T-helper 2 cell (primary cell): ENCODE measurements around the gene CYB5A.

ENCODE experiments used
- DNase-seq, 5 experiments: peaks; one replicate each; pipeline versions ENCODE4 v3.0.0 to v3.0.0-alpha.2; 2012 to 2022

CYB5A gene

DNA sequence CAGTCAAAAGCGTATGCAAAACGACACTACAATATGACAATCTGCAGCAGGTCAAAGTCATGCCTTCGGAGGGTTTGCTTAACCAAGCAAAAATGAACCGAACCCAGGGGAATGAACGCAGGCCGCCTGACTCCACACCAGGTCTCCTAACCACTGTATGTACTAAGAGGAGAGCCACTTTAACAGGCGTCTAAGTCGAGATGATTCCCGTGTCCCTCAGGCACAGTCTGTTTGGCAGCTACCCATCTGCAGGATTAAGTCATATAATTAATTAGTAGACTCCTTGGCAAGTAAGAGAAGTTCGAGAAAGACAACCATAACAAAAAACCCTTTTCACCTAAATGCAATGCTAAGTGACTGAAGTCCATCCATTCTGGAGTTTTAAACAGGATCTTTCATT is 15.2 kb downstream of the CYB5A start:
- no peak for DNase-seq

DNA sequence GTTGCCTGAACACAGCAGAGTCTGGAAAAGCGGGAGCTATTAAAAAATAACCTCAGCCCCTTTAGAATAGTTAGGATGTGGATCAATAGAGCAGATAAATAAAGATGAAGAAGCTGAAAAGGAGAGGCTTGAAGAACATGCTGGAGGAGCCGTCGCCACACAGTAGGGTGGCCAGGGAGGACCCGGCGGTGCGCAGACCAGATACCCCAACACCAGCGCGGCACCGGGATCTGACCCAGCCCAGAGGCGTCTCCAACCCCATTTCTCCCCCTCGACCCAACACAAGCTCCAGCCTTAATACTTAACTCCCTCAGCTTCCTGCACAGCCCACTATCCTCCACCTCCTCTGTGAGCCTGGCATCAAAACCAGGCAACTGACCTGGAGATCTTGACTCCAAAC is 16.0 kb downstream of the CYB5A start:
- no peak for DNase-seq

DNA sequence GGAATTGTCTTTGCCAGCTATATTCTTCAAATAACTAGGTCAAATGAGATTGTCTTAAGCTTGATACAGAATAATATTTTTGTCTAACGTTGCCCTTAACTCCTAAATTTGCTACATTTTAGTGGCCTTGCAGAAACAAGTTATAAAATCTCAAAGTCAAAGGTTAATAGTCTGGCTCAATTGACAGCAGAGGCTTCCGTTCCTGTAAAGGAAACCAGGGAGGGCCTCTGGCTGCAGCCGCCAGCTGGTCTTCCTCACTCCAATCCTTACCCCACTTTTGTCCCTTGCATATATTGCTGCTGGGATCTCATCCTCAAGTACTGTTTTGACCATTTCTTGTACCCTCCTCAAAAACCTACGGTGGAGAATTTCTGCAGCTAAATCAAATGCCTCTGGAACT is 17.1 kb downstream of the CYB5A start:
- no peak for DNase-seq

DNA sequence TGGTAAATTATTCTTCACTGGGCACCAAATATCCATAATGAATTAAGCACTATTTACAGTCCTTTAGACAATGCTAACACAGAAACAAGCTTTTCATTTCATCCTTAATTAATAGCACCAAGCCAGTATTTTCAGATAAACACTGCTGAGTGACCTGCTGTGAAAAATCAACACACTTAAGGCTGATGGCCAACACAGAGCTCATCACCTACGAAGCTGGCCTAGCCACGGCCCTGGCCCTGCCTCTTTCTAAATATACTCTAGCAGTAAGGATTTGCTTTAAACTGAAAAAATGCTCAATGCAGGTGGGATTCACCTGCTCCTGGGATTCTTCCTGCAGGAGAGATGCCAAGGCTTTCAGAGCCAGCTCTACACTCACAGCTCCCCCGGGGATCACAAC is 18.4 kb downstream of the CYB5A start:
- no peak for DNase-seq

DNA sequence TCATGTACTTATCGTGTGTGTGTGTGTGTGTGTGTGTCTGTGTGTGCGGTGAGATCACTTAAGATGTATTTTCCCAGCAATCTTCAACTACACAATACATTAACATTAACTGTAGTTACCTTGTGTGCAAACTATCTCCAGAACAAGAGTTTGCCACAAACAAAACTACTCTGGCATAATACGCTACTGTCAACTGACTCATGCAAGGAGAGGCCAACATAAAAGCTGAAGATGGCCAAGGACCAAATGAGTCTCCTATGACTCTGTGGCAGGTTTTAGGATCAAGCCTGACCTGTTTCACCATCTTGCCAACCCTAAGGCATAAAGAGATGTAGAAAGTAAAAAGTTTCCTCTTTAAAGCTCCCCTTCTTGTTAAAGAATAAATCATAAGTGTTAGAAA is 20.1 kb downstream of the CYB5A start:
- no peak for DNase-seq

DNA sequence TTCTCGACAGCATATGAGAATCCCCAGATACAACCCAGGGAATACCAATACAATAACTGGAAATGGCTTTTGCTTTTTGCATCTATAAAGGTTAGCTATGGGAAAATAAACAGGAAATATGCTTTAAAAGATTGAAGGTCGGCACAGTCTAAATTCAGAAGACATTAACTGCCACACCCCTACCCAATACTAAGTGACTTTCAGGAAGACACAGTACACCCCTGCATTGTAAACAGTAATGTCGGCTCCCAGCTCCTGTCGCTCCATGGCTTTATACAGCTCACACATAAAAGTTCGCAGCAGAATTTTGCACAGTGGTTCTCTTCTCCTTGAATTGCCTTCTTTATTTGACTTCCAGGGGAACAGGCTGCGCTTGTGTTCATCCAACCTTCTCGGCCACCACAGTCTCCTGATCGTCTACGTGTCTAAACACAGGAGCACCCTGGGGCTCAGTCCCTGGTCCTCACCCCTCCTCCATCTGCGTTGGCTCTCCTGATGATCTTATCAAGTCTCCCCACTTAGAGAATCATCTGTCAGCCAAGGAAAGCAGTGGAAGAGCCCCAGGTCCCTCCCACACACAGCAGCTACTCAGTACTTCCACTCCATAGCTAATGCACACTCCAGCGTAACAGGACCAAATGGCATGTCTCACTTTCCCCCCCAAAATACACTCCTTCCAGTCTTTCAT is 22.7 kb downstream of the CYB5A start:
- no peak for DNase-seq

DNA sequence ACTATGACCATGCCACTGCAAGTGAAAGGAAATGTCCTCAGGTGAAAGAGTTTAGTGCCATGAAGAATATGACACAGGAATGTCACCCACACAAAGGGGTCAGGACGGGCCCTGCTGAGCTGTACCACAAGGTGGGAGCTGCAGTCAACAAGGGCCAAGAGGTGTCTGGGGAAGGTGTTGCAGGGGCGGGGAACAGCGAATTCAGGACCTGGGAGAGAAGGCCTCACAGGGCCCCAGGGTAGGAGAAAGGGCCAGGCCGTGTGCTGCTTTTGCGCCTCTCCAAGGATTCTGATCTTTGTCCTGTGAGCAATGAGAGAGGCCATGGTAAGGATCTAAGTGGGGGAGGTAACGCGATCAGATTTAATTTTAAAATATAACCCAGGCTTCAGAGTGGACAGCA is 23.6 kb downstream of the CYB5A start:
- no peak for DNase-seq

DNA sequence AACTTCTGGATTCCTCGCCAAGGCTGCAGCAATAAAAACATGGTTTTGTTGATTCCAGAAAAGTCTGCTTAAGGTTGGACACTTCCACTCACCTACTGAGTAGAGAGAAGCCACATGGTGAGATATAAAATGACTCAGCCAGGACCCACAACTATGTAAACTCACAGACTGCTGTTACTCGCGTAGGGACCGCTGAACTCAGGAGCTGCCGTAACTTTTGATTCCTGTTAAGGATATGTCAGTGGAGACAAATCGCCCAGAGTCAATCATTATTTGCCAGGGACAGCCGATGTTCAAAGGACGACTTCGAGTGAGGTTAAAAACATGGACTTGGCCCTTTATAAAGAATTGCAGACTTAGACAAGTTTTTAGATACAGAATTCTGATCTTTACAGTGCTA is 25.6 kb downstream of the CYB5A start:
- no peak for DNase-seq

DNA sequence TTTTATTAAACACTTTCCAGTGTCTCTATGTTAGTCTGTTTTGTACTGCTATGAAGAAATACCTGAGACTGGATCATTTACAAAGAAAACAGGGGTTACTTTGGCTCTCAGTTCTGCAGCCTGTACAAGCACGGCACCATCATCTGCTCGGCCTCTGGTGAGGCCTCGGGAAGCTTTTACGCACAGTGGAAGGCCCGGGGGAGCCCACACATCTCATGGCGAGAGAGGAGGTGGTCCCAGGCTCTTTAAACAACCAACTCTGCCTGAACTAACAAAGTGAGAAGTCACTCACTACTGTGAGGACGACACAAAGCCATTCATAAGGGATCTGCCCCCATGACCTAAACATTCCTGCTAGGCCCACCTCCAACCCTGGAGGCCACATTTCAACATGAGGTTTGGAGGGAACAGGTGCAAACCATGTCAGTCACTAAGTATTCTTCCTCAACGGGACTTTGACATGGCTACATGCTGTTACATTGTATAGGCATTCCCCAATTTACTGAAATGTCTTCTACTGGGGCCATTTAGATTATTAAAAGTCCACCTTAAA is 26.1 kb downstream of the CYB5A start:
- DNase-seq = no peak

DNA sequence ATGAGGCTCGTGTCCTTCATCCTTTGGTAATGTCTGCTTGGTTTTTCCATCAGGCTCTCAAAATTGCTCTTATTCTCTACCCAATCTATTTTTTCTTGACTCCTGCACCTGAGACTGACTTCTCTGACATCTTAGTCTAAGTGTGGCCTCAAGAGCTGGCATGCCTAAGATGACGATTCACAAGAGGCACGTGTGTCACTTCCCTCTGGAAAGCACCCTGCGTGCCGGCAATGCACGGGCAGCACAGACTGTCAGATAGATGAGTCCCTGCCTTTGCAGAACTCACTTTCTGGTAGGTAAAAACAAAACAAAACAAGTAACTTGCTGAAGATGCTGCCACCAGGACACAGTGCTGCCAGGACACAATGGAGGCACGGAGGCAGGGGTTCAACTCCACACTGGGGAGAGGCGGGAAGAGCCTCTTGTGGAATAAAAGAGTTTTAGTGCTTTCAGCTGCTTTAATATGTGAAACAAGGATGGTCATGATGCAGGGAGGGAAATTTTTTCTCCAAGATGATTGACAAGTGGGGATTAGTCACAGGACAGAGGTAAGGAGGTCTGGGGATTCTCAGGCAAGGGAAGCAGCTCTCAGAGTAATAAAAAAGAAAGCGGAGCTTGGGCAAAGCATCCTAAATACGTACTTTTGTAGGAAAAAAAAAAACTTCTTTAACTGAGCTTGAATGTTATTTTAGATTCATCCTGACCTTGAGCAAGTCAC is 27.3 kb downstream of the CYB5A start:
- peak in 1 of 5 experiments; percentile 17 for DNase-seq

DNA sequence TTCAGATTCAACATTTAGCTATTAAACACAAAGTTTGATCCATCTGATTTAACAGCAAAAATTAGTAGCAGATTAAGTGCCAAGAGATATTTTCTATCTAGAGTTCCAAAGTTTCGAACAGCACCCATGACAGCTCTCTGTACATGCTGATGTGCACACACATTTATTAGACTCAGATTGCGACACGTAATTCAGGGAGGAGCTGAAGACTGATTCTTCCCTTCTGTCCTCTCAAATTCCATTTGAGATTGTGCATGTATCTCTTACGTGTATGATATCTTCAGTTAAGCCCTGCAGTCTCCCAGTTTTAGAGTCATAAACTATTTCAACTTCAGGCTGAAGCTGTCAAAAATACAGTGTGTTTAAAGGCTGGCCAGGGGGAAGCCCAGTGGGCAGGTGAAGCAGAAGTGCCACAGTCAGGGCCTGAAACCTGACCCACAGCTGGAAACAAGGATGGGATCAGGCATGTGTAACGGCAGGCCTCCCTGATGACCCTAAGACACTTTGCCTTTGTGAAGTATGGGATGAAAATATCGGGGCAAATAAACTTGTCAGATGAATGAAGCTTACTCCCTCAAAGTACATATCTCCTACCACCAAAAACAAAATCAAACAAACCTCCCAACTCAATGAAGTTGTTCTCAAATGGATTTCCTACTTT is 30.6 kb downstream of the CYB5A start:
- no peak for DNase-seq

DNA sequence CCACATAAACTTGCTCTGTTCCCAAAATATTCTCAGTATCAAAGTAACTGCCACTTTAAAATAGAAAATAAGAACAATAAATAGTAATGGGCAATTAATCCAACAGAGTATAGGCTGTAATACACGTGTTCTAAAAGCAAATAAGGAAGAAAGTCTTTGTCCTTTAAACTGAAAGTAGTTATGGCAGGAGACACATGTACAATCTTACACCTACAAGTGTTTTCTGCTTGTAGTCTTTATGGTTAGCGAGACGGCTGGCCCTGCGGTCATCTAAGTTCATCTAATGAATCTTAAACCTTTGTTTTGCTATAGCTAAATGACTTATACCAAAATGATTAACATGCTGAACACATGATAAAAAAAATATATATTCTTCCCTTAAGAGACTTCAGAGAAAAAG is 32.4 kb downstream of the CYB5A start:
- DNase-seq = no peak

DNA sequence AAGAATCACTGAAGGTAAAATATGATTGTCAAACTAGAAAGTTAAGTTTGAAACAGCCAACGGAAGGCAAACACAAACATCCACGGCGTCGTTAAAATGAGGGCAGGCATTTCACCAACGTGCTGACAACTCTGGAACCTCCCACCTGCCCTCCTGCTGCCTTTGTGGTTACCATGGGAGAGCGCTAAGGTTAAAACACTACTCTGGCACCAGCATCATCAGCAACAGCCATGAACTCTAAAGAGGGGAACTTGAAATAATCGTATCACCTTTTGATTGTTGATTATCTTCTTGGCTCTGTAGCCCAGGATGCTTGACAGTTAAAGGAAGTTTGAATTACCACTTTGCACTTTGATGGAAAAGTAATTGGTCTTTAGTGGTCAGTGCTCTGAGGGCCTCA is 34.7 kb downstream of the CYB5A start:
- DNase-seq = no peak

DNA sequence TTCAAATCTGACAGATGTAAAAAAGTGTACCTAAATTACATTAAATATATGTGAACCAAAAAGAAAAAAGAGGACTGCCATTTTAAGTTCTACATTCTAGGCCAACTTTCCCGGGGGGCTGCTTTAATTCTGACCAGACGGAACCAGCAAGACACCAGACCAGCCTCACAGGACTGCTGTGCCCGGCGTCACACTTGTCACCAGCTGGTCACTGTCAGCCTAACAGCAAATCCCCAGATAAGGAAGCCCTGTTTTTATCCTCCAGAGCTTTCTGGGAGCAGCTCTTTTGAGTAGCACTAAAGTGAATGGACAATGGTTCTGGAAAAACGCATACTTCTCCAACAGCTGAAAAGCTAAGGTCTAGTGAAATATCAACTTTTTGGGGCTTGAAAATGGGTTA is 35.6 kb downstream of the CYB5A start:
- DNase-seq = no peak

DNA sequence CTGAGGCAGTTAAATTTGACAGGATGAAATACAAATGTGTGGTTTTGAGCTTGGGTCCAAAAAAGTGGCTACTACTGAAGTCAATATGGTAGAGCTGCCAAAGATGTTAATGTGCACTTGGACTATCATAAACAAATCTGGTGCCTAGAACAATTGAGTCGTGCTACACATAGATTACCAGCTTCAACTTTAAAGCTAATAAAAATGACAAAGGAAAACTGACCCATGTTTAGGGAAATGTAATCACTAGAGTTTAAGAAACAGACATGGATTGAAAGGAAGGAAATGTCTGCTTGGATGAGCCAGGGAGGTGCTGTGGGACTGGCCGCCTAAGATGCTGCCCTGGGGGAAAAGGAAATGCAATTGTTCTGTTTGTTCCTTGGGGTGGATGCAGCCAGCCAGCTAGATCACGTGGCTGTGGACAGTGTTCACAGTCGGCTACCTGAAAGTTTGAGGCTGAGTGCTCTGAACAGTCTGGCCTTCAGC is 36.6 kb downstream of the CYB5A start:
- DNase-seq = no peak

DNA sequence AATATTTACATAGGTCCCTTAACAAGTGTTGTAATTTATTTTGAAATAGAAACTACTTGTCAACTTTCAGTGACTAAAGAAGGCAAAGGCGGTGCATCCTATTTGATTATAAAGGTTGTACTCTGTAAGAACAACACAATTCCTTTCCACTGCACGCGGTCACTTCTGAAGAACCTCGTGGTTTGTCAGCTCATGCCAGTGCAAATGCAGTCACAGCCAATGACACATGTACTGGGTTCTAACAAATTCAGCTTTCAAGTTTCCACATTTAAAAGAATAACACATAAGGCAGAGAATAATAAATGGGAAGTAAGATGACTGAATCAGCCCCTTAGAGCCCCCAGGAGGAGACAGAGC is 39.7 kb downstream of the CYB5A start:
- DNase-seq = peak in 1 of 5 experiments; percentile 87

DNA sequence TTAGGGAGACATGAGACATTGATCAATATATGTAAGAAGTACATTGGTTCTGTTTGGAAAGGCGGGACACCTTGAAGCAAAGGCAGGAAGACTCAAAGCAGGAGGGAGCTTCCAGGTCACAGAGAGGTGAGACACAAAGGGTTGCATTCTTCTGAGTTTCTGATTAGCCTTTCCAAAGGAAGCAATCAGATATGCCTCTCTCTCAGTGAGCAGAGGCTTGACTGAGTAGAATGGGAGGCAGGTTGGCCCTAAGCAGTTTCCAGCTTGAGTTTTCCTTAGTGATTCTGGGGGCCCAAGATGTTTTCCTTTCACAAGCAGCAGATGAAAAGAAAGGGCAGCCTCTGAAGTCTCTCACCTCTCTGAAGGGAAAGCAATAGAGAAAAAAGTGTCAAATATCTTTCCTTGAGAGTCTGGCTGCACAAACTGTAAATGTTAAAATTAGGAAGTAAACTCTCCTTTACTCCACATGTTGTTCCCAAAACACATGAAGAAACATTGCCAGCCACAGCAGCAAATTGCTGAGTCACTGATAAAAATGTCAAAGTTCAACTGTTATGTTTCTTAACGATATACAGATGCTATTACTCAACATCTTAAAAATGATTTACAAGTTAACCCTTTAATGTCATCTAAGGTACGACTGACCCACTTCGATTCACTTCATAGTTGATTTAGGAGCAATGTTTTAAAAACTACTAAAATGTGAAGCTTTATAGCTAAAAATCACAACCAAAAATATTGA is 40.3 kb downstream of the CYB5A start:
- DNase-seq = peak in 1 of 5 experiments; percentile 18

DNA sequence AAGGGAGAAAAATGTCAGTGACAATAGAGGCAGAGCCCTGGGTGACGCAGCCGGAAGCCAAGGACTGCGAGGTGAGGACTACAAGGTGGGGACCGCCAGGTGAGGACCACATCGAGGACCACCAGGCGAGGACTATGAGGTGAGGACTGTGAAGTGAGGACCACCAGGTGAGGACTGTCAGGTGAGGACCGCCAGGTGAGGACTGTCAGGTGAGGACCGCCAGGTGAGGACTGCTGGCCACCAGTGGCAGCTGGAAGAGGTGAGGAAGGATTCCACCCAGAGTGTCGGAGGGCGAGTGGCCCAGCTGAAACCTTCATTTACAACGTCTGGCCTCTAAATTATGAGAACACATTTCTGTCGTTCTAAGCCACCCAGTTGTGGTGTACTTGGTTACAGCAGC is 41.6 kb downstream of the CYB5A start:
- DNase-seq = no peak

DNA sequence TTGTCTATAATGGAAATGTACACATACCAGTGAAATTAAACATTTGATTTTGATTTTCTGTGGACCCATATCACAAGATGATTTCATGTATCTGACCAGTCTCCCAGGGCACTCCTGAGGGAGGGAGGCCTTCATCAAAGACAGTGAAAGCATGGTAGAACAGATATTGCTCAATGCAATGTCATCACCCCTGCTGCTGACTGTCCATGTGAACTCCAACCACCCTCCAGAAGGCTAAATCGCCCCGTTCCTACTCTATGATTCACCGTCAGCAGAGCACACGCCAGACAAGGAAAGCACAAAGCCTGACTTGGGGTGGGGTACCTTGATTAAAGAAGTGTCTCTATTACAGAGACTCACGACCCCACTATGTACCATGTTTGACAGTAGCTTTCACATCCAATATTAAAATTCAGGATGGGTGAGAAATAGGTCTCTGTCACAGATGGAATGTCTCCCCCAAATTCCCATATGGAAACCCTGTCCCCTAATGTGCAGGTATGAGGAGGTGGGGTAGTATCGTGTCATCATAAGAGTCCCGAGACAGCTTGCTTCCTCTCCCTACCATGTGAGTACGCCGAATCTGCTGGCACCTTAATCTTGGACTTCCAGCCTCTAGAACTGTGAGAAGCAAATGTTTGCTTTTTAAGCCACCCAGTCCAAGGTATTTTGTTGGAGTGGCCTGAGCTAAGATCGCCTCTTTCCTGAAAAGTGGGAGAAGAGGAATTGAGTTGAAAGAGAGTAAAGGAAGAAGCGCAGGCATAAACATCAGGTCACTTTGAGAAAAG is 42.4 kb downstream of the CYB5A start:
- no peak for DNase-seq

DNA sequence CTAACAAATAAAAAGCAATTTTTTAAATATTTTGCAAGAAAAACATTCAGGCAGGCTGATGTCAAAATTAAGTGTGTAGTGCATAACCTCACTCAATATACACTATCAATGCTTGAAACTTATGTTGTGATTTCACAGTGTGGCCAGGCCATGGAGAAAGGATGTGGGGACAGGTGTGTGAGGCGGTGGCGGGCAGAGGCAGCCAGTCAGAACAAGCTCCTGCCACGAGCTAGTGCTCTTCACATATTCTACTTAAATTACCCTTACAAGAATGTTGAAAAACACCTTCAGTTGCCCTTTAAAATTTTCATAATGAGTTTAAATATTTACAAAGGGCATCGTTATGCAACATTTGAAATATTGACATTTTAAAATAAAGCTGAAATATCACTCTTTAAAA is 43.2 kb downstream of the CYB5A start:
- DNase-seq = peak in 1 of 5 experiments; percentile 87

DNA sequence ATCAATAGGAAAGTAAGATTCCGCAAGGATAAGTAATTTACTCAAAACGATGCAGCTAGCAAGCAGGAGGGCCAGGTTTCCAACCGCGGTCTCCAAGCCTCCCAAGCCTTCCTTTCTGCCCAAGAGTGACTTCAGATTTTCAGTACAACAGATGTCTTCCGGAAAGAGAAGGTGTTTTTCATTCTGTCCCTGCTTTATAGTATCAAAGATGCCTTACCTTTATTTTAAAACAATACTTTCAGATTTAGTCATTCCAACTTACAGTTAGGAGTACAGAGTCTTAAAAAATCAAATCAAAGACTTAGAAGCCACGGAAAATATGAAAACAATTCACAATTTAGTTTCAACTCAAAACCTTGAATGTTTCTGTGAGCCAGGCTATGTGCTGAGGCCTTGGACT is 43.6 kb downstream of the CYB5A start:
- peak in 1 of 5 experiments; percentile 34 for DNase-seq

DNA sequence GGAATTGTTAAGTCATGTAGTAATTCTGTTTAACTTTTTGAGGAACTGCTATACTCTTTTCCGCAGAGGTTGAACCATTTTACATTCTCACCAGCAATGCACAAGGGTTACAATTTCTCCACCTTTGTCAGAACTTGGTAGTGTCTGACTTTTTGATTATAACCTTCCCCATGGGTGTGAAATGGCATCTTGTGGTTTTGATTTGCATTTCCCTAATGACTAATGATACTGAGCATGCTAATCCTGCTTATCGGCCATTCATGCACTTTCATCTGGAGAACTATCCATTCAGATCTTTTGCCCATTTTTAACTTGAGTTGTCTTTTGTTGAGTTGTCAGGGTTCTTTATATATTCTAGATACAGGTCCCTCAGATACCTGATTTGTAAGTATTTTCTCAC is 47.2 kb downstream of the CYB5A start:
- DNase-seq = no peak
